A549 (cell line): ENCODE measurements around the gene WFIKKN1. TPM values are rescaled to one million over a fixed set of nuclear protein-coding genes. Genes with fewer than 3 reads are reported as not detected.
A peak's percentile ranks its signal among the peaks of the same experiment; 100 is the strongest.

Experiments
- ATAC-seq, 2 experiments: fragments of 200-7000 bp in 1 of 2; fragments of >200 bp in 1 of 2; cut with Nextera tagmentation in 1 of 2; cut with Tn5 transposase in 1 of 2; 3 replicates each; pipeline versions ENCODE4 v1.8.0 to v1.9.1; 2018 to 2020; ENCODE audit warnings: mild to moderate bottlenecking in 1 of 2, moderate library complexity in 1 of 2
- CTCF ChIA-PET: fragments of 300-600 bp; sonication (Branson Sonifier 250); formaldehyde crosslinking; extraction: SDS; loops from one replicate; lab custom pipeline; 2021; ENCODE audit warnings: antibody characterized with exemption, inconsistent platforms; lab: Yijun Ruan, JAX
- POLR2A ChIA-PET: fragments of 350-600 bp; formaldehyde crosslinking; extraction: SDS; loops from one replicate; lab custom pipeline; 2021; ENCODE audit warnings: antibody characterized with exemption, inconsistent platforms; lab: Yijun Ruan, JAX
- DNase-seq, 2 experiments: peaks; one replicate each; pipeline versions ENCODE4 v3.0.0 to v3.0.0-alpha.2; 2011 to 2016; ENCODE audit warnings: low read depth in 1 of 2, low spot score in 1 of 2
- FAIRE-seq: peaks from 2 replicates; lab custom pipeline; 2011; peaks lifted over from hg19 to GRCh38; lab: Jason Lieb, UNC
- H3K27ac ChIP-seq, 2 experiments: fragments of >200 bp; sonication (Bioruptor Twin); formaldehyde crosslinking; 3 replicates each; pipeline ENCODE4 v1.5.1; 2016 to 2017
- H3K4me1 ChIP-seq: fragments of >200 bp; sonication (Bioruptor Twin); formaldehyde crosslinking; 3 replicates; pipeline ENCODE4 v1.6.1; 2016
- H3K4me2 ChIP-seq: fragments of >200 bp; sonication (Bioruptor Twin); formaldehyde crosslinking; 3 replicates; pipeline ENCODE4 v1.6.1; 2016
- H3K4me3 ChIP-seq: fragments of >200 bp; sonication (Bioruptor Twin); formaldehyde crosslinking; 3 replicates; pipeline ENCODE4 v1.5.1; 2016
- H3K9me3 ChIP-seq: fragments of >200 bp; sonication (Bioruptor Twin); formaldehyde crosslinking; 3 replicates; pipeline ENCODE4 v1.6.1; 2016
- CBX2 ChIP-seq: fragments of 200-600 bp; sonication (generic); IDR thresholded peaks from 2 replicates; pipeline ENCODE4 v1.6.1; 2016; ENCODE audit warnings: low read depth, mild to moderate bottlenecking, borderline replicate concordance
- CBX8 ChIP-seq: fragments of 200-600 bp; sonication (generic); IDR thresholded peaks from 2 replicates; pipeline ENCODE4 v1.6.1; 2016
- CHD2 ChIP-seq: fragments of 150-350 bp; IDR thresholded peaks from 2 replicates; pipeline ENCODE4 v1.6.1; 2014; ENCODE audit warnings: low read length; ENCODE audit not compliant: partially characterized antibody
- E2F6 ChIP-seq: IDR thresholded peaks from 2 replicates; pipeline ENCODE4 v1.6.1; 2012; ENCODE audit warnings: low read depth, borderline replicate concordance
- FOSL2 ChIP-seq, 2 experiments: fragments of 450-650 bp in 1 of 2; fragments of >200 bp in 1 of 2; sonication (Bioruptor Twin) in 1 of 2; formaldehyde crosslinking; IDR thresholded peaks; 2 replicates each; pipeline versions ENCODE4 v1.5.0 to v1.6.1; 2016 to 2020; ENCODE audit warnings: mild to moderate bottlenecking in 1 of 2, moderate library complexity in 1 of 2
- FOXS1 ChIP-seq: fragments of 250-450 bp; sonication (Bioruptor Pico); IDR thresholded peaks from 2 replicates; pipeline ENCODE4 v1.5.0; 2020; ENCODE audit warnings: mild to moderate bottlenecking, moderate library complexity
- HDAC2 ChIP-seq: fragments of 200-600 bp; sonication (generic); IDR thresholded peaks from 2 replicates; pipeline ENCODE4 v1.6.1; 2016
- HES2 ChIP-seq: fragments of >200 bp; sonication (Bioruptor Twin); formaldehyde crosslinking; IDR thresholded peaks from 2 replicates; pipeline ENCODE4 v1.6.1; 2016
- HOXB13 ChIP-seq: fragments of 250-450 bp; sonication (Bioruptor Pico); IDR thresholded peaks from 2 replicates; pipeline ENCODE4 v1.5.0; 2020; ENCODE audit warnings: low read depth, mild to moderate bottlenecking, moderate library complexity
- JUNB ChIP-seq: fragments of >200 bp; sonication (Bioruptor Twin); formaldehyde crosslinking; IDR thresholded peaks from 2 replicates; pipeline ENCODE4 v1.6.1; 2016
- MAZ ChIP-seq: fragments of 150-350 bp; IDR thresholded peaks from 2 replicates; pipeline ENCODE4 v1.6.1; 2014; ENCODE audit warnings: antibody characterized with exemption, low read depth, low read length, borderline replicate concordance
- NPAS2 ChIP-seq: fragments of 250-450 bp; sonication (Bioruptor Pico); IDR thresholded peaks from 2 replicates; pipeline ENCODE4 v1.8.0; 2022; ENCODE audit warnings: mild to moderate bottlenecking, moderate library complexity, borderline replicate concordance
- PHF8 ChIP-seq: fragments of 200-600 bp; sonication (generic); IDR thresholded peaks from 2 replicates; pipeline ENCODE4 v1.6.1; 2016; ENCODE audit warnings: low read depth, mild to moderate bottlenecking, antibody characterized with exemption, moderate library complexity, borderline replicate concordance
- POLR2A ChIP-seq: IDR thresholded peaks from 2 replicates; pipeline ENCODE4 v1.6.1; 2012; ENCODE audit warnings: mild to moderate bottlenecking, low read length
- RFX5 ChIP-seq: fragments of 450-650 bp; IDR thresholded peaks from 2 replicates; pipeline ENCODE4 v1.7.1; 2014; ENCODE audit warnings: antibody characterized with exemption, mild to moderate bottlenecking, moderate library complexity
- SMC3 ChIP-seq: fragments of >200 bp; sonication (Bioruptor Twin); formaldehyde crosslinking; IDR thresholded peaks from 3 replicates; pipeline ENCODE4 v1.6.1; 2018; ENCODE audit warnings: inconsistent platforms
- SREBF2 ChIP-seq: fragments of 450-650 bp; IDR thresholded peaks from 2 replicates; pipeline ENCODE4 v1.6.1; 2014; ENCODE audit warnings: mild to moderate bottlenecking, moderate library complexity
- TP53 ChIP-seq: fragments of 250-450 bp; sonication (Bioruptor Pico); IDR thresholded peaks from 2 replicates; pipeline ENCODE4 v1.5.0; 2021; ENCODE audit warnings: mild to moderate bottlenecking, moderate library complexity
- ZFP36 ChIP-seq: fragments of 450-650 bp; IDR thresholded peaks from 2 replicates; pipeline ENCODE4 v1.6.1; 2014; ENCODE audit warnings: borderline replicate concordance; ENCODE audit not compliant: partially characterized antibody
- ZNF302 ChIP-seq: fragments of 250-450 bp; sonication (Bioruptor Pico); IDR thresholded peaks from 2 replicates; pipeline ENCODE4 v1.9.0; 2021; ENCODE audit warnings: inconsistent platforms, mild to moderate bottlenecking, moderate library complexity
- WGBS: methylation state at CpG from one replicate; pipeline ENCODE4 v1.1.6; 2017; ENCODE audit errors: missing lambda C conversion rate; 5-methylcytosine and 5-hydroxymethylcytosine counted together
- polyA plus RNA-seq, 4 experiments: library from polyadenylated mRNA; depleted of rRNA in 3 of 4; stranded (reverse); fragments of >200 nt; fragmentation: RNase III in 1 of 4; extraction: RNeasy Plus Mini Kit Qiagen cat#74134 plus additional on column Dnase treatment in 1 of 4; gene quantifications; 2 replicates in 3 of 4; 3 replicates in 1 of 4; pipeline ENCODE4 v1.2.3, GENCODE V29; 2011 to 2017
- TF ChIP-seq, protein P1 (sequence below): fragments of 250-450 bp; sonication (Bioruptor Pico); IDR thresholded peaks from 2 replicates; pipeline ENCODE4 v1.5.0; 2021; ENCODE audit warnings: mild to moderate bottlenecking, moderate library complexity, borderline replicate concordance
- TF ChIP-seq, protein P2 (sequence below): IDR thresholded peaks from 2 replicates; pipeline ENCODE4 v1.6.1; 2012
- TF ChIP-seq, protein P3 (sequence below): fragments of >200 bp; sonication (Bioruptor Twin); formaldehyde crosslinking; IDR thresholded peaks from 3 replicates; pipeline ENCODE4 v1.6.1; 2016
- TF ChIP-seq, protein P4 (sequence below): IDR thresholded peaks from 2 replicates; pipeline ENCODE4 v1.6.1; 2012

WFIKKN1 gene
- polyA plus RNA-seq, 2 of the 4 experiments (the other 2 are of a cell fraction): 0.05 to 0.23 TPM

DNA sequence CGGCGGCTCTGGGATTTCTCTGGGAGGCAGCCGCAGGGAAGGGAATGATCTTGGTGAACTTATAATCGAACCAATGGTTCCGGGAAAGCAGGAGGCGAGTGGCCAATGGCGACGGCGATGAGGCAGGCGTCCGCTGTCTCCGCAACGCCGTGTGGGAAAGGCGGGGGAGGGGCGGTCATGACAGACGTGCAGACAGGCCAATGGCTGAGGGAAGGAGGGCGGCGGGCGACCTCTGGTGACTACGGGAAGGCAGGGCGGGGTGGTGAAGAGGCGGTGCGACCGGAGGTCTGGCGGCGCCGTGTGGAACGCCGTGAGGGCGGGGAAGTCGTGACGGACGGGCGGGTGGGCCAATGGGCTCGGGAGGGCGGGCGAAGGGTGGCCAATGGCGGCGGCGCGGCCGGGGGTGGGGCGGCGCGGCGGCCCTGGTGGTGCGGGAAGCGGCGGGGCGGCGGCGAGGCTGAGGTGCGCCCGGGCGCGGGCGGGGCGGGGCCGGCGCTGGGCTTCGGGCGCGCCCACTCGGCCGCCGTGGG, 41.1 kb upstream of the WFIKKN1 start, which contains the start of gene RAB40C:
RAB40C (plus strand) TSS at position 409 of the 530 bp plus-strand sequence. CDS start 226 bp downstream, outside the sequence.
- H3K9me3 ChIP-seq: no peaks in the 10 kb centered on the region
- H3K27ac ChIP-seq: peak within 1 kb of the TSS; percentile 96 to 98
- peaks cover 41% of the 10 kb centered on the region for H3K4me1 ChIP-seq
- H3K4me3 ChIP-seq: peak within 1 kb of the TSS; percentile 90
- DNase-seq: peak; percentile 93 to 99
- no peak for FAIRE-seq
- POLR2A ChIA-PET: interaction anchor here (0.9 to 1.2 kb wide), 3 partner anchors 38 to 70 kb away, joined by 3 to 4 read pairs (median 3); partner anchors contain the start of gene METTL26
- peak; percentile 72 for TF ChIP-seq CHD2
- no peak for TF ChIP-seq HES2
- TF ChIP-seq HDAC2: no peak
- TF ChIP-seq HOXB13 (CRISPR knock-in tag): no peak
- TF ChIP-seq, protein P1, sequence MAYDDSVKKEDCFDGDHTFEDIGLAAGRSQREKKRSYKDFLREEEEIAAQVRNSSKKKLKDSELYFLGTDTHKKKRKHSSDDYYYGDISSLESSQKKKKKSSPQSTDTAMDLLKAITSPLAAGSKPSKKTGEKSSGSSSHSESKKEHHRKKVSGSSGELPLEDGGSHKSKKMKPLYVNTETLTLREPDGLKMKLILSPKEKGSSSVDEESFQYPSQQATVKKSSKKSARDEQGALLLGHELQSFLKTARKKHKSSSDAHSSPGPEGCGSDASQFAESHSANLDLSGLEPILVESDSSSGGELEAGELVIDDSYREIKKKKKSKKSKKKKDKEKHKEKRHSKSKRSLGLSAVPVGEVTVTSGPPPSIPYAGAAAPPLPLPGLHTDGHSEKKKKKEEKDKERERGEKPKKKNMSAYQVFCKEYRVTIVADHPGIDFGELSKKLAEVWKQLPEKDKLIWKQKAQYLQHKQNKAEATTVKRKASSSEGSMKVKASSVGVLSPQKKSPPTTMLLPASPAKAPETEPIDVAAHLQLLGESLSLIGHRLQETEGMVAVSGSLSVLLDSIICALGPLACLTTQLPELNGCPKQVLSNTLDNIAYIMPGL (CRISPR knock-in tag): no peak
- peak; percentile 81; the same call in 1 of the 2 replicates for TF ChIP-seq RFX5
- TF ChIP-seq E2F6: no peak
- TF ChIP-seq ZFP36: no peak
- no peak for TF ChIP-seq NPAS2 (CRISPR knock-in tag)
- no peak for TF ChIP-seq TP53
- TF ChIP-seq JUNB: no peak
- TF ChIP-seq, protein P2, sequence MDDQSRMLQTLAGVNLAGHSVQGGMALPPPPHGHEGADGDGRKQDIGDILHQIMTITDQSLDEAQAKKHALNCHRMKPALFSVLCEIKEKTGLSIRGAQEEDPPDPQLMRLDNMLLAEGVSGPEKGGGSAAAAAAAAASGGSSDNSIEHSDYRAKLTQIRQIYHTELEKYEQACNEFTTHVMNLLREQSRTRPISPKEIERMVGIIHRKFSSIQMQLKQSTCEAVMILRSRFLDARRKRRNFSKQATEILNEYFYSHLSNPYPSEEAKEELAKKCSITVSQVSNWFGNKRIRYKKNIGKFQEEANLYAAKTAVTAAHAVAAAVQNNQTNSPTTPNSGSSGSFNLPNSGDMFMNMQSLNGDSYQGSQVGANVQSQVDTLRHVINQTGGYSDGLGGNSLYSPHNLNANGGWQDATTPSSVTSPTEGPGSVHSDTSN: peak; percentile 98
- TF ChIP-seq FOXS1: no peak
- TF ChIP-seq, protein P3, sequence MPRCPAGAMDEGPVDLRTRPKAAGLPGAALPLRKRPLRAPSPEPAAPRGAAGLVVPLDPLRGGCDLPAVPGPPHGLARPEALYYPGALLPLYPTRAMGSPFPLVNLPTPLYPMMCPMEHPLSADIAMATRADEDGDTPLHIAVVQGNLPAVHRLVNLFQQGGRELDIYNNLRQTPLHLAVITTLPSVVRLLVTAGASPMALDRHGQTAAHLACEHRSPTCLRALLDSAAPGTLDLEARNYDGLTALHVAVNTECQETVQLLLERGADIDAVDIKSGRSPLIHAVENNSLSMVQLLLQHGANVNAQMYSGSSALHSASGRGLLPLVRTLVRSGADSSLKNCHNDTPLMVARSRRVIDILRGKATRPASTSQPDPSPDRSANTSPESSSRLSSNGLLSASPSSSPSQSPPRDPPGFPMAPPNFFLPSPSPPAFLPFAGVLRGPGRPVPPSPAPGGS: no peak
- TF ChIP-seq ZNF302: no peak
- TF ChIP-seq CBX8: no peak
- TF ChIP-seq CBX2: no peak
- peak; percentile 24; the same call in 1 of the 2 replicates for TF ChIP-seq MAZ
- no peak for TF ChIP-seq FOSL2 (IDR thresholded peaks at IDR 0.05)
- no peak for TF ChIP-seq FOSL2 (CRISPR knock-in tag; IDR thresholded peaks at IDR 0.05)
- peak within 1 kb of the TSS; percentile 96 for H3K4me2 ChIP-seq
- CTCF ChIA-PET: interaction anchor here (0.8 to 3.1 kb wide), 10 partner anchors 10 to 70 kb away, joined by 3 to 14 read pairs (median 4); no protein-coding TSS in a partner anchor
- ATAC-seq: peak; percentile 80 to 89
- 0% methylated on average over 25 of the region's 67 CpGs for WGBS

DNA sequence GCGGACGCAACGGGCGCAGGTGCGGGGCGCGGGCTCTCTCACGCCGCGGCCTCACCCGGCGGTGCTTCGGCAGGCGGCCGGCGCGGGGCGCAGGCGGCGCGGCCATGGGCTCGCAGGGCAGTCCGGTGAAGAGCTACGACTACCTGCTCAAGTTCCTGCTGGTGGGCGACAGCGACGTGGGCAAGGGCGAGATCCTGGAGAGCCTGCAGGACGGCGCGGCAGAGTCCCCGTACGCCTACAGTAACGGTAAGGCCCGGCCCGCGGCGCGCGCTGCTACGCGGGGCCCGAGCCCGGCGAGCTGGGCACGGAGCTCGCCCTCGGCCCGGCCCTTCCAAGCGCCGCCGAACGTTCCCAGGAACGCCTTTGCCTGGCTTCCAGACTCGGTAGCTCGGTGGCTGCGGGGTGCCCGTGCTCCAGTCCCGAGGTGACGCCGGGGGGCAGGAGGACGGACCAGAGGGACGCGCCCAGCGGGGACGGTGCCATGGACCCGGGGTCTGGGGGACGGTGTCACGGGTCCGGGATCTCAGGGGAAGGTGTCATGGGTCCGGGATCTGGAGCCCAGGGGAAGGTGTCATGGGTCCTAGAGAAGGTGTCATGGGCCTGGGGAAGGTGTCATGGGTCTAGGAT, 40.5 kb upstream of the WFIKKN1 start:
- FAIRE-seq: no peak
- ChIA-PET CTCF (interaction anchor here (0.8 to 3.1 kb wide), 11 partner anchors 10 to 72 kb away, joined by 3 to 14 read pairs (median 3); no protein-coding TSS in a partner anchor), POLR2A (interaction anchor here (0.8 to 1.2 kb wide), 3 partner anchors 32 to 46 kb away, joined by 3 to 4 read pairs (median 4); partner anchors contain the start of gene METTL26)
- ATAC-seq: peak in 1 of 2 experiments; percentile 8; a peak in 3 of 6 replicates
- H3K4me2 ChIP-seq: peak overlapping the region; percentile 96
- TF ChIP-seq JUNB: no peak
- TF ChIP-seq, protein P4, sequence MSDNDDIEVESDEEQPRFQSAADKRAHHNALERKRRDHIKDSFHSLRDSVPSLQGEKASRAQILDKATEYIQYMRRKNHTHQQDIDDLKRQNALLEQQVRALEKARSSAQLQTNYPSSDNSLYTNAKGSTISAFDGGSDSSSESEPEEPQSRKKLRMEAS: no peak
- TF ChIP-seq, protein P3: 0 out of 3 replicates have a peak, but pooled peaks have one; percentile 43
- TF ChIP-seq POLR2A: peak; percentile 29
- peak; percentile 25; the same call in 1 of the 3 replicates for TF ChIP-seq SMC3
- peak; percentile 56 for TF ChIP-seq PHF8
- TF ChIP-seq SREBF2: no peak
- peak overlapping the region; percentile 80 to 93 for H3K27ac ChIP-seq
- WGBS: 0% methylated on average over 2 of the region's 71 CpGs
- DNase-seq: no peak
- H3K4me1 ChIP-seq: peaks cover 40% of the 10 kb centered on the region
- H3K4me3 ChIP-seq: peak overlapping the region; percentile 90
- H3K9me3 ChIP-seq: no peaks in the 10 kb centered on the region
